Activated gamma-delta T cell treated with anti-CD3 and anti-CD28 coated beads, Interleukin-2, amount 50 U/mL, for 16 hours (primary cell): ENCODE data around the gene STK32B.
"Not testable (repeated sequence)": the region's sequence is repeated elsewhere in the genome, so short reads cannot be mapped to it uniquely, and the experiment has no call there.

Source experiments
- DNase-seq: peaks from one replicate; pipeline ENCODE4 v3.0.0-alpha.2; 2020; ENCODE audit warnings: low read depth

The STK32B gene

GRCh38 chr4:5266991-5267390 lies 215.7 kb downstream of the STK32B start:
- DNase-seq = no peak

DNA sequence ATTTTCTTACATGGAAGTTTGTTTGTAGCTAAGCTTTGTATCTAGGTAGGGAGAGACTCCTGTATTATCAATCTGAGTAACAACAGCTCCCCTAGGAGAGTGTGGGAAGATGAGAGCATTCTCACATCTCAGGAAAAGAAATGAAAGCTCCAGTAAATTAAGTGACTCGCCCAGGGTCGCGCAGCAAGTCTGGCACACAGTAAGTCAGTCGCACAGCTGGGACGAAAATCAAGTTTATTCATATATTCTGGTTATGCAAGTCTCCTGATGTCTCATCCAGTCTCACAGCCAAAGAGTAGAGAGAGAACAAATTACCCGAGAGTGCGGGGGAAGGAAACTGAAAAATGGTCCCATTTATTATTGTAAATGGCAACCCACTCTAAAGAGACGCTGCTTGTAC lies 216.1 kb downstream of the STK32B start:
- no peak for DNase-seq

GRCh38 chr4:5276475-5277075 lies 225.3 kb downstream of the STK32B start:
- no peak for DNase-seq

DNA sequence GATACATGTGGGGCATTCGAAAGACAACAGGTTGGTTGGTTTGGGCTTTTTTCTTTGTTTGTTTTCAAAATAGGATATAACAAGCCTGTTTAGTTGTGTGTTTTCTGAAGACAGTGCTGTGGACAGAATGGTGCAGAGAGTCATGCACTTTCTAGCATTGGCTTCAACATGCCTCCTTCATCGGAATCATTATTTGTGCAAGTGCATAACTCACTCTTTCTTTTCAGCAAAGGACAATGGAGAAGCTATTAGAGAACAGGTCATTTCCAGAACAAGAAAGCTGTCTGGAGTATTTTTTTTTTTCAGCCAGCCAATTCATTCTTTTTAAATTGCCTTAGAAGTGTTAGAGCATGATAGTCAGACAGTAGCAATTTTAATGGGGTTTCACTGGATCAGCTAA lies 225.8 kb downstream of the STK32B start:
- no peak for DNase-seq

DNA sequence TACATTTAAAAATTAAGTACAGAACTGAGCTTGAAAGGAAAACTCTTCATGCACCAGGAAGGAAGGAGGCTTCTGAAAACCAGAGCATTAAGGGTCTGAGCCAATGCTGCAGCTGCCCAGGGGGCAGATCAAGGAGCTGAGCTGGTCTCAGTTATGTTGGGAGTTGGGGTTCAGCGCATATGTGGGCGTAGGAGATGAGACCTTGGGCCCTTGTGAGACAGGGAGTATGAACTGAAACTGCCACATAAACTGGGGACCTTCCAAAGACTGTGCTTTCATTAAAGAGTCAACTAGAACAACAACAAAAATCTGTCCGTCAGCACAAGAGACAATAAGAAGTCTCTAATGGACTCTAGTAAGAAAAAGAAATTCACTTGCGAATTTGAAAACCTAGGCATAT lies 226.9 kb downstream of the STK32B start:
- DNase-seq = no peak

GRCh38 chr4:5280069-5280468 lies 228.8 kb downstream of the STK32B start:
- not testable (repeated sequence) for DNase-seq

DNA sequence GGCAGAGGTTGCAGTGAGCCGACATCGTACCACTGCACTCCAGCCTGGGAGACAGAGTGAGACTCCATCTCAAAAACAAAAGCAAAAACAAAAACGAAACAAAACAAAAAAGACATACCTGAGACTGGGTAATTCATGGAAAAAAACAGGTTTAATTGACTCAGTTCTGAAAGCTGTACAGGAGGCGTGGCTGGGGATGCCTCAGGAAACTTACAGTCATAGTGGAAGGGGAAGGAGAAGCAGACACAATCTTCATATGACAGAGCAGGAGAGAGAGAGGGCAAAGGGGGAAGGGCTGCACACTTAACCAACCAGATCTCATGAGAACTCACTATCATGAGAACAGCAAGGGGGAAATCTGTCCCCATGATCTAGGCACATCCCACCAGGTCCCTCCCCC lies 229.5 kb downstream of the STK32B start:
- no peak for DNase-seq

- DNase-seq = no peak
Observed at GRCh38 chr4:5283837-5284236, 232.6 kb downstream of the STK32B start.

DNA sequence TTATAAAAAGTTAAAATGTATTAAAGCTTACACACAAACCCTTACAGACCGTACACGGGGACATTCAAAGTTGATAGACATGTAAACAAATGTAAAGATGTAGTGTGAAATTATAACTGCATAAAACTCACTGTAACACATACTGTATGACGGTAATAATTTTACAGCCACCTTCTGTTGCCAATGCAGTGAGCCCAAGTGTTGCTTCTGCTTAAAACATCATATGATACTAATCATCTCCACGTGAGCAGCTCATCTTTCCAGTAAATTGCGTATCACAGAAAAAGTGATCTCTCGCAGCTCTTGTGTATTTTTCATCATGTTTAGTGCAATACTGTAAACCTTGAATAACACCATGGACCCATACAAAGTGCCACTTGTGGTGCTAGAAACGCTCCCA lies 233.2 kb downstream of the STK32B start:
- no peak for DNase-seq

GRCh38 chr4:5292101-5292500 lies 240.8 kb downstream of the STK32B start:
- no peak for DNase-seq

- DNase-seq = not testable (repeated sequence)
Observed at GRCh38 chr4:5298000-5298787, 246.9 kb downstream of the STK32B start.

- no peak for DNase-seq
Observed at GRCh38 chr4:5300283-5300682, 249.0 kb downstream of the STK32B start.

- no peak for DNase-seq
Observed at GRCh38 chr4:5307928-5308327, 256.6 kb downstream of the STK32B start.

- DNase-seq = no peak
Observed at GRCh38 chr4:5322321-5322720, 271.0 kb downstream of the STK32B start.

DNA sequence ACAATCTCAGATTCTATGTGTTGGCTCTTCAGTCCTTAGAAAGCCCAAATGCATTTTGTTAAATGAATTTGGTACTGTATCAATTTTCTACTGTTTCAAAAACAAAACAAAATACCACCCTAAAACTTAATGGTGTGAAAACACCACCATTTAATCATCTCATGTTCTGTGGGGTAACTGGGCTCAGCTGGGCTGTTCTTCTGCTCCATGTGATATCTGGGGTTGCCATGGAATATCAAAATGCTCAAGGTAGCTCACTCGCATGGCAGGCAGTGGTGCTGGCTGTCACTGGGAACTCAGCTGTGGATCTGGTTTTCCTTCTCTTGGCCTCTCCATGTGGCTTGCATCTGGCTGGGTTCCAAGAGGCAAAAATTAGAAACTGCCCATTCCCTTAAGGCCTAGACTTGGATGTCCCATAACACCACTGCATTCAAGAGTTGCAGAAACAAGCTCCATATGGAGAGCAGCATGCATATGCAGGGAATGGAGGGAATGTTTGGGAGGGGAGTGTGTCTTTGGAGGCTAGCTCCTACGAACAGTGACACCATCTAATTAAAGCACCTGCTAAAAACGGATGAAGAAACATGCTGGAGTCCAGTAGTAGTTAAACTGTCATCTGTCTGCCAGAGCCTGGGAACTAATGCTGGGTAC lies 279.2 kb downstream of the STK32B start:
- DNase-seq = no peak

DNA sequence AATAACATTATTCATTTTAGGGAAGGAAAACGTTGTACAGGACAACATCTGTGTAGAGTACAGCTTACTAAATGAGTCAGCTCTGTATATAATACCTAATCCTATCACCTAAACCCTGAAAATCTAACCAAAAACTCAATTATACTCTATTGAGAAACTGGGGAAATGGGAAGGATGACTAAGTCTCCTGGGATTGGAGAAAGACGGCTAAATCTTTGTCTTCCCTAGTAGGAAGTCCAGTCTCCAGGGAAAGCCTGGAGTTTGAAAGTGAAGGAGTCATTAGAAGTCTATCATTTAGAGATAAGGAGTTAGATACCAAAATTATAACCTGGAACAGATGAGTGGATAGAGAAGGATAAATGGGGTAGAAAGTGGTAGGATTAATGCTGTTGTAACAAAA lies 286.5 kb downstream of the STK32B start:
- no peak for DNase-seq

- no peak for DNase-seq
Observed at GRCh38 chr4:5338531-5338930, 287.3 kb downstream of the STK32B start.

GRCh38 chr4:5340991-5341451 lies 289.7 kb downstream of the STK32B start:
- DNase-seq = no peak

GRCh38 chr4:5341526-5341925 lies 290.2 kb downstream of the STK32B start:
- no peak for DNase-seq

DNA sequence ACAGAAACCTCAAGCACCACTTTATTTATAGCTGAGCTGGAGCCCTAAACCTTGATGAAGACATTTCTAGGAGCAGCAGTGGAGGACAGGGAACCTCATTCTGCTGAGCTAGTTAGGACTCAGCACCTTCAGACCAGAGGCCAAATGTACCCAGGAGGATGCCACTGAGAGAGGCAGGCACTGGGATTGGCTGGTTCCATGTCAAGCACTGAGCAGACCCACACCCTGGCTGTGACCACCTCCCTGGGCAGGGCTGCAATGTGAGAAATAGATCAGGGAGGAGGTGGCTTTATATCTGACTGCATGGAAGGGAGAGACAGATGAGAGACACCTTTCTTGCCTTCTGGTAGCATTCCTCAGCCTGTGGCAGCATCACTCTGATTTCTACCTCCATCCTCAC lies 304.6 kb downstream of the STK32B start:
- DNase-seq = no peak

DNA sequence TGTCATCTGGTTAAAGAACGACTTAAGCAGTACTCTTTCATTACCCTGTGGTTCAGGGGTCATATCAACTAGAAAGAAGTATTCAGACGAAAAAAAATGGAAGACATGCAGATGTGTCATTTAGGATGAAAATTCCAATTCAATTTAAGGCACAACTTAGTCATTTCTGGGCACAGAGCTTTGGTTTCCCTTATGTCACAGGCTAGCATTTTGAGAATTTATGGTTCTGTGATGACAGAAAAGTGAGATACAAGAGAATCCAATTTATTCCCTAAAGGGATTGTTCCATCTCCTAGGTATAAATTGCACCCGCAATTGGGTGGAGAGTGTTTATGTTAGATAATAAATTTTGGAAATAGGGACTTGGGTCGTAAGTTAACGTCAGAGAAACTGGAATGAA lies 306.6 kb downstream of the STK32B start:
- DNase-seq = no peak

DNA sequence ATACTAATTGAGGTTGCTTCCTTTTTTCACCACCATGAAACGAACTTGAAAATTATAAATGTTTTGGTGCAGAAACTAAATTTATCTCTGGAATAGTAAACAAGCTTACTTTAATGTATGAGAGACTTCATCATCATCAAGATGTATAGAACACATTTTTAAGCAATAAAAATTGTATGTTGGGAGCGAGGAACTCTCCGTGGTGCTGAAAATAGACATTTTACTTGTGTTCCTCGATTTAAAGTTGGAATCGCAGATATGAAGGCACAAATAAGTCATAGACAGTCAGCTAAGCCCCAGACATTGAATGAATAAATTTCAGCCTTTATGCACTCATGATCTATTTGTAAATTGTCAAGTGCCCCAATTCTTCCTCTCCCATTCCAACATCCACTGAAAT lies 310.7 kb downstream of the STK32B start:
- no peak for DNase-seq

GRCh38 chr4:5364406-5364805 lies 313.1 kb downstream of the STK32B start:
- DNase-seq = no peak
